Fibroblast of skin of back (primary cell): ENCODE results near the gene GXYLT1. TPM values are rescaled to one million over a fixed set of nuclear protein-coding genes. Genes with fewer than 3 reads are reported as not detected.
"Not testable (repeated sequence)": the region's sequence is repeated elsewhere in the genome, so short reads cannot be mapped to it uniquely, and the experiment has no call there.

Source experiments
- DNase-seq: peaks from one replicate; pipeline ENCODE4 v3.0.0-alpha.2; 2013
- polyA plus RNA-seq, 2 experiments: library from polyadenylated mRNA; unstranded; fragments of 120-200 nt; gene quantifications; one replicate each; pipeline ENCODE4 v1.2.1, GENCODE V29; 2013; ENCODE audit not compliant: insufficient read length in 2 of 2

GXYLT1 gene
- 9.7 TPM for polyA plus RNA-seq (2013, experiment 1 of 2; ENCODE audit: insufficient read length)
- polyA plus RNA-seq (2013, experiment 2 of 2; ENCODE audit: insufficient read length), result 9.4 TPM

DNA sequence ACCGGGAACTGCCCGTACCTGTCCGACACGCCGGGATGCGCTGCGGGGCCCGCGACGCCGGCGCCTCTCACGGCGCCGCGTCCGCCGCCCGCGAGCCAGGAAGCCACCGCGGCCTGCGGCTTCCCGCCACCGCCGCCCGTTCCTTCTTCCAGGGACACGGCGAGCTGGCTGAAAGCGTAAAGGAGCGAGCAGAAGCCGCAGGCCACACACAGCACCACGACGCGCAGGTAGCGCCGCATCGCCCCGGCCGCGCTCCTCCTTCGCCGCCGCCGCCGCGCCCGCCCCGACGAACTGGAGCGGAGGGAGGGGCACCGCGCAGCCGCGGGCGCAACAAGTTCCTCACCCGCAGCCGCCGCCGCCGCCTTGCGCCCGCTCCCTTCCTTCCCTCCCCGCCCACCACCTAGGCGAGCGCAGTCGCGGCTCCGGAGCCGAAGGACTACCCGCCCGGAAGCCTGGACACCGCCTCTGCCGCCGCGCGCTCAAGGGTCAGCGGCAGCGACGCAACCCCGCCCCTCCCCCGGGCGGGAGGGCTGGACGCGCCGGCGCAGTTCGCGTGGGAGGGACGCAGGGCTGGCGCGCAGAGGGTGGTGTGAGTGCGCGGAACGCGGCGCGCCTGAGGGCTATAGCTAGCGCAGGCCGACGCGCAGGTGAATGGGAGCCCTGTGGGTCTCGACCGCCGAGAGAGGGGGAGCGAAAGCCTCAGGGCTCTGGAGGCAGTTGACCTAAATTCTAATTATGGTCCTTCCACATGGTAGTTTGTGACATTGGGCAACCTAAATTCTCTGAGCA, at the start of gene GXYLT1:
GXYLT1 (minus strand) TSS at position 467 of the 789 bp plus-strand sequence; CDS start at position 239, 228 bp downstream.
- DNase-seq, result peak; percentile 94

GRCh38 chr12:42192686-42193085, 48.0 kb upstream of the GXYLT1 start:
- DNase-seq, result no peak

GRCh38 chr12:42192258-42192657, 47.6 kb upstream of the GXYLT1 start:
- DNase-seq, result no peak

- no peak for DNase-seq
Observed at GRCh38 chr12:42190376-42190775, 45.7 kb upstream of the GXYLT1 start.

GRCh38 chr12:42188275-42188674, 43.6 kb upstream of the GXYLT1 start:
- DNase-seq, result not testable (repeated sequence)

GRCh38 chr12:42187799-42188198, 43.1 kb upstream of the GXYLT1 start:
- no peak for DNase-seq

GRCh38 chr12:42186793-42187192, 42.1 kb upstream of the GXYLT1 start:
- no peak for DNase-seq

GRCh38 chr12:42182394-42182793, 37.7 kb upstream of the GXYLT1 start:
- DNase-seq, result no peak

DNA sequence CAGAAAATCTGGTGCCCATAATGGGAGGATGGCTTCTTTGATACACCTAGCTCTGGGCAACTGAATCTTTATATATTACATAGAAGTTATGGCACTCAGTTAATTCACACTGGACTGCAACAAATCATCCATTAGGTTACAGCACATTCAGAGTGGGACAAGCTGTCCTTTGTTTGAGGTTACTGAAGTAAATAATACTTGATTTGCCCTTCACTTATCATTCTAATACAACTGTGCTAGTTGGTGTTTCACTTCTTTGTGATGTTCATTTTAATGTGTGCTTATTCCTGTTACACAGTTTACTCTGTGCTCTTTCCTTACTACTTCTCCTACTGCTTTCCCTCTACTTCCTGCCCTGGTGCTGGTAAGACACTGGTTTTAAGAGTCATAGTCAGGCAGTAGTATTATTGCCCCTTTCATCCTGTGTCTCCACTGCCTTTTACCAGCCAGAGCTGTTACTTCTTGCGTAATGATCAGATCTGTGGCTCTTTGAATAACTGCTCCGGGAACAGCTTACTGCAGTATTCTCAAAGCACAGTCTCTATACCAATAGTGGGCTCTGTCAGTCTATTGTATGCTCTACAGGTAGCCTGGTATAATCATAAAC, 36.4 kb upstream of the GXYLT1 start:
- DNase-seq, result no peak

GRCh38 chr12:42178101-42178500, 33.4 kb upstream of the GXYLT1 start:
- no peak for DNase-seq

- no peak for DNase-seq
Observed at GRCh38 chr12:42174978-42175377, 30.3 kb upstream of the GXYLT1 start.

DNA sequence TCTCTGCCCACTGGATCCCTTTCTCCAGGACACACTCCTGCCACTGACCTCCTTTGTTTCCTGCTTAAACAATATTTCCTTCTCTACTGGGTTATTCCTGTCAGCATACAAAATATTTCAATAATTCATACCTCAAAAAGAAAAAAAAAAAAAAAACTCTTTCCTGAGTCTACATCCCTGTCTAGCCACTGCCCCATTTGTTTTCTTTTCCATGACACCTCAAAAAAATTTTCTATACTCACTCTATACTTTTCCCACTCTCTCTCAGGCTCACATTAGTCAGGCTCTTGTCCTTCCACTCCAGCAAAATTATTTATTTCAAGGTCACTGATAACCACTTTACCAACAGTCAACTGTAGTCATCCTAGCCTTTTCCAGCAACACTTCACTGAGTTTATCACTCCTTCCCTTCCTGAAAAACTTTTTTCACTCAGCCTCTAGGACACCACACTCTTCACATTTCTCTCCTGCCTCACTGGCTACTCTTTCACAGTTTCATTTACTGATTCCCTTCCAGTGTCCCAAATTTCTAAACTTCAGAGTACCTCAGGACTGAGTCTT, 29.4 kb upstream of the GXYLT1 start:
- DNase-seq, result peak; percentile 48

DNA sequence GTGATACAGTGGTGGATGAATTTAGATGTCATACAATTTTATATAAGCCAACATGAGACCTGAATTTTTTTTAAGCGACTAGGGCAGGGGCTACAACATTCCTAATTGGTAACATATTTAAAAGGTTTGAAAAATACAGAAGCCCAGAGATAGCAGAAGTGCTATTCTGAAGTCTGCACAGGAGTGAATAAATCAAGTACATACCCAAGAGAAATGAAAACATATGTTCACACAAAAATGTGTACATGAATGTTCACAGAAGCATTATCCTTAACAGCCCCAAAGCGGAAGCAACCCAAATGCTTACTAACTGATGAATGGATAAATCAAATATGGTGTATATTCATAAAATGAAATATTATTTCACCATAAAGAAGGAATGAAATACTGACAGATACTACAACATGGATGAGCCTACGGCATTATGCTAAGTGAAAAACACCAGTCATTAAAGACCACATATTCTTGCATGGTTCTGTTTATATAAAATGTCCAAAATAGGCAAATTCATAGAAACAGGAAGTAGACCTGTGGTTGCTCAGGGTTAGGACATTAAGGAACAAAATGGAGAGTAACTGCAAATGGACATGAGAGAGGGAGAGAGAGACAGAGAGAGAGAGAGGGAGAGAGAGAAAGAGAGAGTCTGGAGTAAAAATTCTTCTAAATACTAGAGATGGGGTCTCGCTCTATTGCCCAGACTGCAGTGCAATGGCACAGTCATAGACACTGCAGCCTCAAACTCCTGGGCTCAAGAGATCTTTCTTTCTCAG, 28.0 kb upstream of the GXYLT1 start:
- peak; percentile 23 for DNase-seq

GRCh38 chr12:42167711-42168110, 23.0 kb upstream of the GXYLT1 start:
- peak; percentile 75 for DNase-seq

- DNase-seq, result peak; percentile 82
Observed at GRCh38 chr12:42166501-42166900, 21.8 kb upstream of the GXYLT1 start.

DNA sequence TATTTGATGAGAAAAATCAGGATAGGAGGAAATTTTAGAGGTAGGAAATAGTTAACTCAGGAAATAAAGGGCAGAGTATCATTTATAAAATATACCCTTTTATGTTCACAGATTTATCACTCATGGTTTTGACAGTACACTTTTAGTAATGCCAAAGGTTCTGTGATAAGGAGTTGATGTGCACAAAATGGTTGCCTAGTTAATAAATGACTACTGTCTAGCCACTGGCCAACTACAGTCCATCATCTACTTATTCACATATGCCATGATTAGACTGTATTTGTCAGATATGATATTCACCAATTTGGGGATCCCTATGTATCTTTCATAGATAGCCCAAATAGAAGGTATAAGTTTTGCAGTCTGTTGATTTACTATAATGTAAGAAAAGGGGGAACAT, 19.2 kb upstream of the GXYLT1 start:
- no peak for DNase-seq

DNA sequence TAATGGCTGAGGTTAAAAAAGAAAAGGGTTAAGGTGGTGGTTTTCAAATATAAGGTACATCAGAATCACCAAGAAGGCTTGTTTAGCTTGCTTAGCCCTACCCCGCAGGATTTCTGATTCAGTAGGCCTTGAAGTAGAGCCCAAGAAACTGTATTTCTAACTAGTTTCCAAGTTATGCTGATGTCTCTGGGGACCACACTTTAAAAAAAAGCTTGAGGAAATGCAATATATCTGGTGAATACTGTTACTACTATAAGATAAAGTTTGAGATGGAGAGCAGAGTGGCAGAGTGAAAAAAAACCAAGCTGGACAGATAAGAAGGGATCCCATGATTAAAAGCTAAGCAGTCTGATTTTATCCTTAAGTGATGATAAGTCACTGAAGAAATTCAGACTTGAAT, 18.3 kb upstream of the GXYLT1 start:
- peak; percentile 44 for DNase-seq

DNA sequence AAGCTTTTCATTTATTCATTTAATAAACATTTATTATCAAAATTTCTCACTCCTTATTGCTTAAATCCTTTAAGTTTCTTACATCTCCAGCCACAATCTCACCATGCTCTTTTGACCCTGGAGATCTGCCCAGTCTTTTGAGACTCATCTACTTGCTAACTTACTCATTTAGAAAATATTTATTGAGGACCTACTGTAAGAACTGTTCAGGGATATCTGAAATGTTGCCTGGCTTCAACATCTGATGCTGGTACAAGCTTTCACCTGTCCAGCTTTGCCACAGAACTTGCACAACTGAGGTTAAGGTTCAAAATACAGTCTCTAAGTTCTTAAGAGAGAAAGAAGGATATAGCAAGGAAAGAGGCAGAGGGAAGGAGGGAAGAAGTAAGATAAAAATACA, 17.5 kb upstream of the GXYLT1 start:
- peak; percentile 55 for DNase-seq

- DNase-seq, result no peak
Observed at GRCh38 chr12:42161529-42161928, 16.9 kb upstream of the GXYLT1 start.

GRCh38 chr12:42156232-42156631, 11.6 kb upstream of the GXYLT1 start:
- DNase-seq, result no peak

DNA sequence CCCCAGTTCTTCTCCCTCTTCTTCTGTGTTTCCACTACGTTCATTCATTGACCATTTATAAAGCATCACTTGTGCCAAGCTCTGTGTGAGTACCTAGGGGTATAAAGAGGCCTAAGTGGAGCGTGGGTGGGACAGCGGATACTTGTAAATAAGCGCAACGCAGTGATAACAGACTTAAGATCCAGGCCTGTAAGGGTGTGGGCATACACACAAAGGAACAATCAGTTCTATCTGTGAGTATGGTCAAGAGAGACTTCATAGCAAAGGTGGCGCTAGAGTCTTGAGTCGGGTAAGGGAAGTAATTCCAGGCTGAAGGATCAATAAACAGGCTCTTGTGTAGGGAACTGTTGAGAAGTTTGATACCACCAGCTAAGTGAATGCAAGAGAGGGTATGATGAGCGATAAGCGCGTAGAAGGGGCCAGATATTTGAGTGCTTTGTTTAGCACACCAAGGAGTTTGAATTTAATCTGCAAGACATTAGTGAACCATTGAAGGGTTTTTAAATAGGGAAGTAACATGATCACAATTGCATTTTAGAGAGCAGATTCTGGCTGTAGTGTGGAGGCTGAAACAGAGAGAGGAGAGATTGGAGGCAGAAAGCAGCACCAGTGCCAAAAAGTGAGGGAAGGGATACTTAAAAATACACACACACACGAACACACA, 1.0 kb upstream of the GXYLT1 start:
- no peak for DNase-seq

- no peak for DNase-seq
Observed at GRCh38 chr12:42145197-42145549, 499 bp upstream of the GXYLT1 start.

DNA sequence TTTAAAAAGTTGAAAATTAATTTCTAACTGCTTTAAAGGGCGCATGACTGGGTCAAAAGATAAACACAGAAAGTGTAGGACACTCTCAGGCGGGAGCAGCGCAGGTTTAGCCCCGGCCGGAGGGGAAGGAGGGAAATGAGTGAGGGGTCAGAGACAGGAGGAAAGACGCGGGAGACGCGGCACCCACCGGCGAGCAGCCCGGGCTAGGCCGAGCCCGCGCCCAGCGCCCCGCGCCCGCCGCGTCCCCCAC, 591 bp downstream of the GXYLT1 start:
- no peak for DNase-seq
